ENCODE data around the gene ATN1.
A peak's percentile ranks its signal among the peaks of the same experiment; 100 is the strongest.
"Not testable (repeated sequence)": the region's sequence is repeated elsewhere in the genome, so short reads cannot be mapped to it uniquely, and the experiment has no call there.

Gene ATN1, protein sequence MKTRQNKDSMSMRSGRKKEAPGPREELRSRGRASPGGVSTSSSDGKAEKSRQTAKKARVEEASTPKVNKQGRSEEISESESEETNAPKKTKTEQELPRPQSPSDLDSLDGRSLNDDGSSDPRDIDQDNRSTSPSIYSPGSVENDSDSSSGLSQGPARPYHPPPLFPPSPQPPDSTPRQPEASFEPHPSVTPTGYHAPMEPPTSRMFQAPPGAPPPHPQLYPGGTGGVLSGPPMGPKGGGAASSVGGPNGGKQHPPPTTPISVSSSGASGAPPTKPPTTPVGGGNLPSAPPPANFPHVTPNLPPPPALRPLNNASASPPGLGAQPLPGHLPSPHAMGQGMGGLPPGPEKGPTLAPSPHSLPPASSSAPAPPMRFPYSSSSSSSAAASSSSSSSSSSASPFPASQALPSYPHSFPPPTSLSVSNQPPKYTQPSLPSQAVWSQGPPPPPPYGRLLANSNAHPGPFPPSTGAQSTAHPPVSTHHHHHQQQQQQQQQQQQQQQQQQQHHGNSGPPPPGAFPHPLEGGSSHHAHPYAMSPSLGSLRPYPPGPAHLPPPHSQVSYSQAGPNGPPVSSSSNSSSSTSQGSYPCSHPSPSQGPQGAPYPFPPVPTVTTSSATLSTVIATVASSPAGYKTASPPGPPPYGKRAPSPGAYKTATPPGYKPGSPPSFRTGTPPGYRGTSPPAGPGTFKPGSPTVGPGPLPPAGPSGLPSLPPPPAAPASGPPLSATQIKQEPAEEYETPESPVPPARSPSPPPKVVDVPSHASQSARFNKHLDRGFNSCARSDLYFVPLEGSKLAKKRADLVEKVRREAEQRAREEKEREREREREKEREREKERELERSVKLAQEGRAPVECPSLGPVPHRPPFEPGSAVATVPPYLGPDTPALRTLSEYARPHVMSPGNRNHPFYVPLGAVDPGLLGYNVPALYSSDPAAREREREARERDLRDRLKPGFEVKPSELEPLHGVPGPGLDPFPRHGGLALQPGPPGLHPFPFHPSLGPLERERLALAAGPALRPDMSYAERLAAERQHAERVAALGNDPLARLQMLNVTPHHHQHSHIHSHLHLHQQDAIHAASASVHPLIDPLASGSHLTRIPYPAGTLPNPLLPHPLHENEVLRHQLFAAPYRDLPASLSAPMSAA (N-terminal part only)

GRCh38 chr12:6927379-6928021 lies at the start of gene ATN1:
TSS of gene ATN1 (plus strand) at chr12:6927959. CDS start at chr12:6934002, 6,043 bp downstream.
- DNase-seq = peak; percentile 68

DNA sequence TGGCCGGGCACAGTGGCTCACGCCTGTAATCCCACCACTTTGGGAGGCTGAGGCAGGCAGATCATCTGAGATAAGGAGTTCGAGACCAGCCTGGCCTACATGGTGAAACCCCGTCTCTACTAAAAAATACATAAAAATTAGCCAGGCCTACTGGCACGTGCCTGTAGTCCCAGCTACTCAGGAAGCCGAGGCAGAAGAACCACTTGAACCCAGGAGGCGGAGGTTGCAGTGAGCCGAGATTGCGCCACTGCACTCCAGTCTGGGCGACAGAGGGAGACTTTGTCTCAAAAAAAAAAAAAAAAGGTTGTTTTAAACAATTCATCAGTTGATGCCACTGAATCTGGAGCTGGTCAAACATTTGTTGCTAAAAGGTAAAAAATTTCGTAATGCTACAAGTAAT lies 47.9 kb upstream of the ATN1 start:
- not testable (repeated sequence) for DNase-seq

DNA sequence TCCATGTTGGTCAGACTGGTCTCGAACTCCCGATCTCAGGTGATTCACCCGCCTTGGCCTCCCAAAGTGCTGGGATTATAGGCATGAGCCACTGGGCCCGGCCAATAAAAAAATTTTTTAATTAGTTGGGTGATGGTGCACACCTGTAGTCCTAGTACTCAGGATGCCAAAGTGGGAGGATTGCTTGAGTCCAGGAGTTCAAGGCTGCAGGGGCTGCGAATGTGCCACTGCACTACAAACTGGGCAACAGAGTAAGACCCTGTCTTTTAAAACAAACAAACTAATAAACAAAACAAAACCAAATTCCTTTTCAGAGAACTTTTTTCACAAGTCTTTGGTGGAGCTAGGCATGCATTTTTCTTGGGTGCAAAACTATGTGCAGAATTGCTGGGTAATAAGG lies 44.5 kb upstream of the ATN1 start:
- DNase-seq = no peak

GRCh38 chr12:6883683-6884082 lies 44.1 kb upstream of the ATN1 start:
- no peak for DNase-seq

DNA sequence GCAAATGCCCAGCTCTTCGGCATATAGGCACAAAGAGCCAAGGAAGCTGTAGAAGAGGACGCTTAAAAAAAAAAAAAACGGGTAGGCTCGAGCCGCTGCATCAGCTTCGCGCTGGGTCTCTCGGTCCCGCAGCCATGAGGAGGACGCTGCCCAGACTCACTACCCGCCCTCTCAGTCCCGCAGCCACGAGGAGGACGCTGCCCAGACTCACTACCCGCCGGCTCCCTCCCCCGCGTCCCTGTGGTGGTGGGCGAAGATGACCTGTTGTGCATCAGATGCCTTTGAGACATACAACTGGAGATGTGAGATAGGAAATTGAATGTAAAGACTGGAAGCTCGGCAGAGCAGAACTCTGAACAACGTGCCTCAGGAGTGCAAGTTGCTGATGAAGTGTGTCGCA lies 43.2 kb upstream of the ATN1 start:
- no peak for DNase-seq

DNA sequence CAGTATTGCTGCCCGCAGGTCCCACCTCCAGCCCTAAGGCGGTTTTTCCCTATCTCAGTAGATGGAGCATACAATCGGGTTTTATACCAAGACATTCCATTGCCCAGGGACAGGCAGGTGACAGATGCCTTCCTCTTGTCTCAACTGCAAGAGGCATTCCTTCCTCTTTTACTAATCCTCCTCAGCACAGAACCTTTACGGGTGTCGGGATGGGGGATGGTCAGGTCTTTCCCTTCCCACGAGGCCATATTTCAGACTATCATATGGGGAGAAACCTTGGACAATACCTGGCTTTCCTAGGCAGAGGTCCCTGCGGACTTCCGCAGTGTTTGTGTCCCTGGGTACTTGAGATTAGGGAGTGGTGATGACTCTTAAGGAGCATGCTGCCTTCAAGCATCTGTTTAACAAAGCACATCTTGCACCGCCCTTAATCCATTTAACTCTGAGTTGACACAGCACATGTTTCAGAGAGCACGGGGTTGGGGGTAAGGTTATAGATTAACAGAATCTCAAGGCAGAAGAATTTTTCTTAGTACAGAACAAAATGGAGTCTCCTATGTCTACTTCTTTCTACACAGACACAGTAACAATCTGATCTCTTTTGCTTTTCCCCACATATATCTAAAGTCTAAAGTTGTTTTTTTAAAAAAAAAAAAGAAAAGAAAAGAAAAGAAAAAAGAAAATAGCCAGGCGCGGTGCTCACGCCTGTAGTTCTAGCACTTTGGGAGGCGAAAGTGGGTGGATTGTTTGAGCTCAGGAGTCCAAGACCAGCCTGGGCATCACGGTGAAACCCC lies 41.4 kb upstream of the ATN1 start:
- not testable (repeated sequence) for DNase-seq

- DNase-seq = no peak
Observed at GRCh38 chr12:6887460-6887859, 40.3 kb upstream of the ATN1 start.

- no peak for DNase-seq
Observed at GRCh38 chr12:6888360-6888759, 39.4 kb upstream of the ATN1 start.

DNA sequence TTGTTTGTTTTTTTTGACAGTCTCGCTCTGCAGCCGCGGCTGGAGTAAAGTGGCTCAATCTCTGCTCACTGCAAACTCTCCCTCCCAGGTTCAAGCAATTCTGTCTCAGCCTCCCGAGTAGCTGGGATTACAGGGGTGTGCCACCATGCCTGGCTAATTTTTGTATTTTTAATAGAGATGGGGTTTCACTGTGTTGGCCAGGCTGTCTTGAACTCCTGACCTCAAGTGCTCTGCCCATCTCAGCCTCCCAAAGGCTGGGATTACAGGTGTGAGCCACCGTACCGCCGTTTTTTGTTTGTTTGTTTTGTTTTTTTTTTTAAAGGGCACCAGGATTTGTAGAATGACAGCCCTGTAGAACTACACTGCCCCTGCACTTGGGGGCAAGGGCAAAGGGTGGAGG lies 39.0 kb upstream of the ATN1 start:
- not testable (repeated sequence) for DNase-seq

DNA sequence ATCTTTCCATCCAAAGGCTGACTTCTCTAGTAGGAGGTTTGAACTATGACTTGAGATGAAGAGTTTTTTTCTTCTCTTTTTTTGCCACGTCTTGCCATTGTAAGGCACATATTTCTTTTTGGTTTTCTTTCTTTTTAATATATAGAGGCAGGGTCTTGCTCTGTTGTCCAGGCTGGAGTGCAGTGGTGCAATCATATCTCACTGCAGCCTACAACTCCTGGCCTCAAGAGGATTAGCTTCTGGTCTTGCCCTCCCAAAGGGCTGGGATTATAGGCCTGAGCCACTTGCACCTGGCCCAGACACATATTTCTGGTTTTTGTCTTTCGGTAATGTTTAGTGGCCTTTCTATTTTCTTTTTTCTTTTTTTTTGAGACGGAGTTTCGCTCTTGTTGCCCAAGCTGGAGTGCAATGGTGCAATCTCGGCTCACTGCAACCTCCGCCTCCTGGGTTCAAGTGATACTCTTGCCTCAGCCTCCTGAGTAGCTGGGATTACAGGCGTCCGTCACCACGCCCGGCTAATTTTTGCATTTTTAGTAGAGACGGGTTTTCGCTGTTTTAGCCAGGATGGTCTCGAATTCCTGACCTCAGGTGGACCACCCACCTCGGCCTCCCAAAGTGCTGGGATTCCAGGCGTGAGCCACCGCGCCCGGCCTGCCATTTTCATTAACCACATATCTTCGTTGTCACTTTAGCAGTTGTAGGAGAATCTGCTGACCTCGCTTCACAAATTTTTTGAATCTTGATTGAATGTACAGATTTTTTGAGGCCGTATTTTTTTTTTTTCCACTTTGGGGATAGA lies 37.8 kb upstream of the ATN1 start:
- DNase-seq = not testable (repeated sequence)

DNA sequence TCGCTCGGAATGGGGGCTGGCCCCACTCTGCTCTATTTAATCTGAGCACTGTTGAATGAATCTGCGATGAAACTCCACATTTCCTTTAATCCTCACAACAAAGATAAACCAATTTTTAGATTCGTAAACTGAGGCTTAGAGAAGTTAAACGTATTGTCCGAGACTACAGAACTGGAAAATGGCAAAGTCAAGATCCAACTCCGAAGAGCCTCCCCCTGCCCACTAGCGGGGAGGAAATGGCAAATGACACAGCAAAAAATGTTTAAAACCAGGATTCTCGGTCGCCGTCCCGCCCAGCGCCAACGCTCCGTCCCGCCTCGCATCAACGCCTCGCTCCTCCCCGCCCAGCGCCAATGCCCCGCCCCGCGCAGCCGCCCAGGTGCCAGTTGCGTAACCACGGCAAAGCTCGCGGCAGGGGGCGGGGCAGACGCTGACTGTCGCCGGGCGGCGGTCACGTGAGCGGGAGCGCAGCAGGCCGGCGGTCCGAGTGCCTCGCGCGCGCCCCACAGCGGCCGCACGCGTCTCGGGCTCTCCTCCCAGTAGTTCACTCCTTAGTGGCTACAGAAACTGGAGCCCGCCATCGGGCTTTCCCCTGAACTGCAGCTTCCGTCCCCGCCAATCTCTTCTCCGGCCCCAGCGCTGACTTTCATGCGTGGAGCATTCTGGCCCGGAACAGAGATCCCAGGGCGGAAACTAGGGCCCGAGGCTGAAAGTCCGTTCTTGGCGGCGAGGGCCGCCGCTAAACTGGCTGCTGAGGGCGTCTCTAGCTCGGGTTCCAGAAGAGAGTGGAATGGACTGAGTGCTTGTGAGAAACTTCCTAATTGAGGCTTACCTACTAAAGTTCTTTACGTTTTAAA lies 36.7 kb upstream of the ATN1 start:
- DNase-seq = peak; percentile 99

GRCh38 chr12:6891646-6892001 lies 36.1 kb upstream of the ATN1 start:
- DNase-seq = peak; percentile 47

DNA sequence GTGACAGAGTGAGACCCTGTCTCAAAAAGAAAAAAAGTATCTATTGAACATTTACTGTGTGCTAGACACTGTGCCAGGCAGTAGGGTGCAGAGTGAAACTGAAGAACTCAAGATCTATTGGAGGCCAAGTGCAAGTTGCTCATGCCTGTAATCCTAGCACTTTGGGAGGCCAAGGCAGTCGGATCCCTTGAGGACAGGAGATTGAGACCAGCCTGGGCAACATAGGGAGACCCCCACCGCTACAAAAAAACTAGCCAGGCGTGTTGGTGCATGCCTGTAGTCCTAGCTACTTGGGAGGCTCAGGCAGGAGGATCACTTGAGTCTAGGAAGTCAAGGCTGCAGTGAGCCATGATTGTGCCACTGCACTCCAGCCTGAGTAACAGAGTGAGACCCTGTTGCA lies 35.1 kb upstream of the ATN1 start:
- not testable (repeated sequence) for DNase-seq

DNA sequence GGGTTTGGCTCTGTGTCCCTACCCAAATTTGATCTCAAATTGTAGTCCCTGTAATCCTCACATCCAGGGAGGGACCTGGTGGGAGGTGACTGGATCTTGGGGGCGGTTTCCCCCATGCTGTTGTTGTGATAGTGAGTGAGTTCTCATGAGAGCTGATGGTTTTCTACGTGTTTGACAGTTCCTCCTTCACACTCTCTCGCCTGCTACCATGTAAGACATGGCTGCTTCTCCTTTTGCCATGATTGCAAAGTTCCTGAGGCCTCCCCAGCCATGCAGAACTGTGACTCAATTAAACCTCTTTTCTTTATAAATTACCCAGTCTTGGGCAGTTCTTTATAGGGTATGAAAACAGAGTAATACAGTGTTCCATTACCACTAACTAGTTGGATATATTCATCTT lies 33.4 kb upstream of the ATN1 start:
- DNase-seq = no peak

GRCh38 chr12:6896846-6897435 lies 30.8 kb upstream of the ATN1 start:
- no peak for DNase-seq

GRCh38 chr12:6899427-6899826 lies 28.3 kb upstream of the ATN1 start:
- DNase-seq = no peak

DNA sequence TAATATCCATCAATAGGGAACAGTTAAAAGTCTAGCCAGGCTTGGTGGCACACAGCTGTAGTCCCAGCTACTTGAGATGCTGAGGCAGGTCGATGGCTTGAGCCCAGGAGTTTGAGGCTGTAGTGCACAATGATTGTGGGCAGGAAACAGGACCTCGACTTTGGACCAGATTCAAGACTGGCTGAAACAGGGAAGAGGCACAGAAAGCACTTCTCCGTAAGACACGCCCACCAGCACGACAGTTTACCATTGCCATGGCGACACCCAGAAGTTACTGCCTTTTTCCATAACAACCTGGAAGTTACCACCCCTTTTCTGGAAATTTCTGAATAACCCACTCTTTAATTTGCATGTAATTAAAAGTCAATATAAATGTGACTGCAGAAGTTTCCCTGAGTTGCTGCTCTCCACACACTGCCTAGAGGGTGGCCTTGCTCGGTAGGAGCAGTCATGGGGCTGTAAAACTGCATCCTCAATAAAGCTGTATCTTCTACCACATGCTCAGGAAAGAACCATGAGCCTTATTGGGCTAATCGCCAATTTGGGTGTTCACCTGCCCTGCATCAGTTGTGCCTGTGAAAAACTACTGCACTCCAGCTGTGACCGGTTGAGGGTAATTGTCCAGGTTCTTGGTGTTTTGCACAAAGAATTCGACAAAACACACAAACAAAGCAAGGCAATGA lies 27.8 kb upstream of the ATN1 start:
- DNase-seq = no peak

DNA sequence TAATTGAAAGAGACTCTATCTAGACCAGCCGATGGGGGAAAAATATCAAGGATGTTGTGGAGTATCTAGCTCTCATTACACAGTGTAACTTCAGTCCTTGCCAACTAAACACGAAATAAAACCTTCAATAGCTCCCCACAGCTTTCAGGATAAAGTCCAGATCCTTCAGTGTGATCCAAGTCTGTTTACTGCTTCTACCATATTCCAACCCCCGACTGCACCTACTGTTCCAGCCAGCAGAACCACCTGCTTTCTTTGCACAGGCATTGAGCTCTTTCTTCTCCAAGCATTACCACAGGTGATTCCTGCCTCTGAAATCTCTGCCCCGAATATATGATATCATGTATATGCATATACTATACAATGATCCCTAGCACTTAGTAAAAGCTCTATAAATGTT lies 25.3 kb upstream of the ATN1 start:
- no peak for DNase-seq

DNA sequence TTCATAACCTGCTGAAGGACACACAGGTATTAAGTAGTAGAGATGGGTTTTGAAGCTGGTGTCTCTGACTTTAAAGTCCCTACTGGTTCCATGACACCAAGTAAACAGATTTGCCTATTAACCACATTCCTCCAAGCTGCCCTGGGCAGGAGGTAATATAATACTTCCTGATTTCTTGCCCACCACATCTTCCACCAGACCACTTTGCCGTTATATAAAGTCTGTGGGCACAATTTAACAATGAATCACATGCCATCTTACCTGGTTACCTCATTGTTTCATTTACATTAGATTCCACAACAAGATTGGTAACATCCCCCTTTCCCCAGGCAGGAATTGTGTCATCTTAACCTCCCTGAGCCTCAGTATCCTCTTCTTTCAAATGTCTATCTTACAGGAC lies 24.0 kb upstream of the ATN1 start:
- DNase-seq = no peak

Measured in stimulated activated CD8-positive, alpha-beta memory T cell treated with anti-CD3 and anti-CD28 coated beads, Interleukin-4, amount 100 ng/mL, for 48 hours (primary cell).